Tibial artery (tissue), 4 donors: ENCODE results near the gene RAB6D.
A peak's percentile ranks its signal among the peaks of the same experiment; 100 is the strongest.
"Not testable (repeated sequence)": the region's sequence is repeated elsewhere in the genome, so short reads cannot be mapped to it uniquely, and the experiment has no call there.

ENCODE experiments used
- DNase-seq, 2 donors: peaks; one replicate each; pipeline ENCODE4 v3.0.0-alpha.2; 2019
- H3K27ac ChIP-seq, 2 donors: fragments of 200-600 bp; sonication (generic) in 1 of 2; 1 replicate in 1 of 2; 2 replicates in 1 of 2; pipeline ENCODE4 v1.5.1; 2018 to 2019; ENCODE audit warnings: mild to moderate bottlenecking in 1 of 2
- H3K27me3 ChIP-seq, 2 donors: fragments of 200-600 bp; sonication (generic) in 1 of 2; one replicate each; pipeline versions ENCODE4 v1.5.1 to v1.6.0; 2016 to 2019
- H3K36me3 ChIP-seq, 3 donors: fragments of 200-600 bp; sonication (generic) in 2 of 3; one replicate each; pipeline ENCODE4 v1.5.1; 2016 to 2019; ENCODE audit warnings: mild to moderate bottlenecking in 2 of 3
- H3K4me1 ChIP-seq, 4 donors: fragments of 200-600 bp; sonication (generic) in 2 of 4; 1 replicate in 3 of 4; 2 replicates in 1 of 4; pipeline ENCODE4 v1.5.1; 2016 to 2019
- H3K4me3 ChIP-seq, 2 donors: fragments of 200-600 bp; sonication (generic) in 1 of 2; 1 replicate in 1 of 2; 2 replicates in 1 of 2; pipeline ENCODE4 v1.5.1; 2018 to 2019; ENCODE audit warnings: mild to moderate bottlenecking in 2 of 2
- H3K9me3 ChIP-seq, 3 donors: fragments of 200-600 bp; sonication (generic) in 1 of 3; one replicate each; pipeline ENCODE4 v1.5.1; 2016 to 2019
- intact Hi-C: fragments of 100-400 bp; cut with DNase I; formaldehyde crosslinking; loops from one replicate; pipeline ENCODE4 v1.15.0; 2023; ENCODE audit warnings: low total_unique reads
- TF ChIP-seq, protein P1 (sequence below), 2 experiments: fragments of 200-600 bp in 1 of 2; fragments of 450-650 bp in 1 of 2; IDR thresholded peaks; one replicate each; pipeline ENCODE4 v1.5.1; 2017 to 2019; ENCODE audit warnings: antibody characterized with exemption in 2 of 2, mild to moderate bottlenecking in 1 of 2, moderate library complexity in 1 of 2

The RAB6D gene

GRCh38 chr2:131365452-131365851 lies 1.5 kb upstream of the RAB6D start:
- intact Hi-C loops, result no loop called here
- H3K9me3 ChIP-seq, result no peaks in the 10 kb centered on the region
- TF ChIP-seq, protein P1, sequence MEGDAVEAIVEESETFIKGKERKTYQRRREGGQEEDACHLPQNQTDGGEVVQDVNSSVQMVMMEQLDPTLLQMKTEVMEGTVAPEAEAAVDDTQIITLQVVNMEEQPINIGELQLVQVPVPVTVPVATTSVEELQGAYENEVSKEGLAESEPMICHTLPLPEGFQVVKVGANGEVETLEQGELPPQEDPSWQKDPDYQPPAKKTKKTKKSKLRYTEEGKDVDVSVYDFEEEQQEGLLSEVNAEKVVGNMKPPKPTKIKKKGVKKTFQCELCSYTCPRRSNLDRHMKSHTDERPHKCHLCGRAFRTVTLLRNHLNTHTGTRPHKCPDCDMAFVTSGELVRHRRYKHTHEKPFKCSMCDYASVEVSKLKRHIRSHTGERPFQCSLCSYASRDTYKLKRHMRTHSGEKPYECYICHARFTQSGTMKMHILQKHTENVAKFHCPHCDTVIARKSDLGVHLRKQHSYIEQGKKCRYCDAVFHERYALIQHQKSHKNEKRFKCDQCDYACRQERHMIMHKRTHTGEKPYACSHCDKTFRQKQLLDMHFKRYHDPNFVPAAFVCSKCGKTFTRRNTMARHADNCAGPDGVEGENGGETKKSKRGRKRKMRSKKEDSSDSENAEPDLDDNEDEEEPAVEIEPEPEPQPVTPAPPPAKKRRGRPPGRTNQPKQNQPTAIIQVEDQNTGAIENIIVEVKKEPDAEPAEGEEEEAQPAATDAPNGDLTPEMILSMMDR (IDR thresholded peaks at IDR 0.05), result no peak
- H3K4me3 ChIP-seq, result no peak overlapping the region
- H3K36me3 ChIP-seq, result no peaks in the 10 kb centered on the region
- no peak for DNase-seq
- peaks cover 0 to 21% of the 10 kb centered on the region in 2 donors for H3K27me3 ChIP-seq
- H3K4me1 ChIP-seq, result no peaks in the 10 kb centered on the region
- H3K27ac ChIP-seq, result no peak overlapping the region

GRCh38 chr2:131363213-131363612 lies 755 bp downstream of the RAB6D start:
- H3K9me3 ChIP-seq, DNase-seq: not testable (repeated sequence)
- peaks cover 0 to 21% of the 10 kb centered on the region in 2 donors for H3K27me3 ChIP-seq

DNA sequence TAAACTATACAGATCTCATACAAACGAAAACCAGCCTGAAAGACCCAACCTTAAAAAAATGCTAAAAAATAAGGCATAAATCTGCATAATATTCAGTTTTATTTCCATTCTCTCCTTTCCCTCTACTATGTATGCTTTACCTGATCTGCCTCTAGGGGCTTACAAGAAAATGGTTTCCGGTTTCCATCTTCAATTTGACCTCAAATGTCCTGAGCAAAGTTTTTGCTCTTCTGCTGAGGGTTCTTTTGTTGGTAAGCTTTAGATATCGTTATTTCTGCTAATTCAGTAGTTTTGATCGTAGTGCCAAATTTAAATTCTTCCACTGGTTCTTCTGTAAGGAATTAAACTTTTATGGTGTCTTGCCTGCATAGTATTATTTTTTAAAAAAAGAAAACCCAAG lies 2.2 kb downstream of the RAB6D start:
- H3K9me3 ChIP-seq, DNase-seq, H3K4me1 ChIP-seq, H3K4me3 ChIP-seq, H3K27ac ChIP-seq, intact Hi-C loops, H3K36me3 ChIP-seq, H3K27me3 ChIP-seq: not testable (repeated sequence)

More at GRCh38 chr2:131363213-131363612, 755 bp downstream of the RAB6D start:
- H3K36me3 ChIP-seq, H3K4me3 ChIP-seq, H3K27ac ChIP-seq, H3K4me1 ChIP-seq, intact Hi-C loops: not testable (repeated sequence)

DNA sequence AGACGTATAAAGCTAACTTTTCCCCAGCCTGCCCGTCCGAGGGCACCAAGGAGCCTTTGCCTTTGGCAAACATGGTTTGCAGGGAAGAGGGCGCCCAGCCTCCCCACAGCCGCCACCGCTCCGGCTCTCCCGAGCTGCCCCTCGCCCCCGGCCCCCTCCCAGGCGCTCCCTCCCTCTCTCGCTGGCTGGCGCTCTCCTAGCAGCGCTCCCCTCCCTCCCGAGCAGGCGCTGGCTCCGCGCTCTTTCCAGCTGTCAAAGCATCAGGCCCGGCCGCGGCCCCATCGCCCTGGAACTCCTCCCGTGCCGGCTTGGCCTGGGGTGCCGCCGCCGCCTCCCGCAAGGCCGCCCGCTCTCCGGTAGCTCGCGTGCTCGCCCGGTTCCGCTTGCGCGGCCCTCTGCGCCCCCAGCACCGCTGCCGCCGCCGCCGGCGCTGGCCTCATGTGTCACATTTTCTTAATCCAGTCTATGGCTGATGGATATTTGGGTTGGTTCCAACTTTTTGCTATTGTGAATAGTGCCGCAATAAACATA lies 10.7 kb downstream of the RAB6D start:
- H3K27me3 ChIP-seq, intact Hi-C loops, H3K9me3 ChIP-seq, H3K27ac ChIP-seq, H3K36me3 ChIP-seq, H3K4me3 ChIP-seq, H3K4me1 ChIP-seq, DNase-seq: not testable (repeated sequence)

- Histone ChIP-seq H3K4me1 (no peaks in the 10 kb centered on the region), H3K27ac (no peak overlapping the region), H3K9me3 (no peaks in the 10 kb centered on the region), H3K36me3 (no peaks in the 10 kb centered on the region), H3K27me3 (no peaks in the 10 kb centered on the region), H3K4me3 (no peak overlapping the region)
- intact Hi-C loops, result no loop called here
- TF ChIP-seq, protein P1 (IDR thresholded peaks at IDR 0.05), result no peak
- no peak for DNase-seq
Observed at GRCh38 chr2:131349021-131349420, 14.9 kb downstream of the RAB6D start.

DNA sequence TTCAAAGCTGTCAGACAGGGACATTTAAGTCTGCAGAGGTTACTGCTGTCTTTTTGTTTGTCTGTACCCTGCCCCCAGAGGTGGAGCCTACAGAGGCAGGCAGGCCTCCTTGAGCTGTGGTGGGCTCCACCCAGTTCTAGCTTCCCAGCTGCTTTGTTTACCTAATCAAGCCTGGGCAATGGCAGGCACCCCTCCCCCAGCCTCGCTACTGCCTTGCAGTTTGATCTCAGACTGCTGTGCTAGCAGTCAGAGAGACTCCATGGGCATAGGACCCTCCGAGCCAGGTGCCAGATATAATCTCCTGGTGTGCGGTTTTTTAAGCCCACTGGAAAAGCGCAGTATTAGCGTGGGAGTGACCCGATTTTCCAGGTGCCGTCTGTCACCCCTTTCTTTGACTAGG lies 16.9 kb downstream of the RAB6D start:
- H3K36me3 ChIP-seq, H3K27me3 ChIP-seq, H3K9me3 ChIP-seq, H3K4me1 ChIP-seq, H3K4me3 ChIP-seq, DNase-seq, intact Hi-C loops, H3K27ac ChIP-seq: not testable (repeated sequence)

DNA sequence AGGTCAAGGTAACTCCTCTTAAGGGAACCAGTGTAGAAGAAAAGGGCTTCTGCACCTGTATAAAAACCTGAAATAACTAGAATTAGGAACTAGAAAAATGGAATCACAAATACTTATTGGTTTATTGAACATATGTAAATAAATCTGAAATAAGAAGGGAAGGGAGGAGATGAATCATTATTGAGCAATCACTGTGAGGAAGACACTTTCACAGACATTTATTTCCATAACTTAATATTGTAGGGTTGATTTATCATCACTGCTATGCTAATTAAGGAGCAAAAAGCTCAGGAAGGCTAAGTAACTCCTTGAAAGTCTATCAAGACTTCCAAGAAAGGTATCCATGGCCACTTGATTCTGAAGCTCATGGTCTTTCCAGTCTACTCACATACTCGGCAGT lies 24.7 kb downstream of the RAB6D start:
- H3K36me3 ChIP-seq, H3K9me3 ChIP-seq, DNase-seq, H3K4me3 ChIP-seq, H3K27ac ChIP-seq, H3K27me3 ChIP-seq, H3K4me1 ChIP-seq, intact Hi-C loops: not testable (repeated sequence)

DNA sequence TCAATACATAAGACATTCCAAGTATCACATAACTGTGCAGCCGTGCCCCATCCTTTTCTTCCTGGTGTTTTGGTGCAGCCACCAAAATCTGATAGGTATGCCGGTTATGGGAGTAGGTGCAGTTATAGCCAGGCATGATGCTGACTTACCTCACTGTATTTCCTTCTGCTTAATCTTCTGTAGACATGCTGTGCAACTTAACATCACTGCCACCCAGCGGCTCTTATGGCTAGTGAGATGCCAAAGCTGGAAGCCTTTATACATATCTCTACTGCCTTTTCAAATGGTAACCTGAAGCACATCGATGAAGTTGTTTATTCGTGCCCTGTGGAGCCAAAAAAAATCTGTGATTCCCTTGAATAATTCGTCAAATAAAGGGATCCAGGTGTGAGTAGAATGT lies 28.6 kb downstream of the RAB6D start:
- peak in 1 of 2 donors; percentile 33 for DNase-seq
- H3K27ac ChIP-seq, H3K4me1 ChIP-seq, H3K4me3 ChIP-seq, intact Hi-C loops, H3K36me3 ChIP-seq, H3K9me3 ChIP-seq, H3K27me3 ChIP-seq: not testable (repeated sequence)

DNA sequence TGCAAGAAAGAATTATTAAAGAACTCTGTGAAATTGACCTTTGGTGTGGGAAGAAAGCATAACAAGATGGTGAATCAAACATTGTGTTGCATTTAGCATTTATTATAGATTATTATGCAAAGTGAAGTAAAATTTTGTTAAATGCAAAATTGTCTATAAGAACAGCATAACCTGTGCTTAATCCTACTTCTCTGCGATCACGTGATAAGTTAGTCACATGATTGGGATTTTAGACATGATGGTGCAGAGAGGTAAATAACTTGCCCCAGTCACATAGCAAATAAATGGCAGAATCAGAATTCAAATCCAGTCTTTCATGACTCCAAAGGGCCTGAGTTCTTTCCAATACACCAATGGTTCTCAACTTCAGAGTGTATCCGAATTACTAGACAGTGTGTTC lies 31.3 kb downstream of the RAB6D start:
- H3K27me3 ChIP-seq, H3K4me3 ChIP-seq, H3K4me1 ChIP-seq, intact Hi-C loops, H3K36me3 ChIP-seq, H3K9me3 ChIP-seq, H3K27ac ChIP-seq, DNase-seq: not testable (repeated sequence)

- H3K27ac ChIP-seq, H3K4me1 ChIP-seq, H3K27me3 ChIP-seq, H3K9me3 ChIP-seq, H3K4me3 ChIP-seq, intact Hi-C loops, DNase-seq, H3K36me3 ChIP-seq: not testable (repeated sequence)
Observed at GRCh38 chr2:131331000-131331399, 33.0 kb downstream of the RAB6D start.
